Cerebellar nuclear complex (tissue), 1 donor: ENCODE measurements around the gene OGT.
"Not testable (repeated sequence)": the region's sequence is repeated elsewhere in the genome, so short reads cannot be mapped to it uniquely, and the experiment has no call there.

ENCODE experiments used
- DNase-seq, 2 experiments: peaks; one replicate each; lab custom pipeline; 2025; lab: John Stamatoyannopoulos, UW

Gene OGT

GRCh38 chrX:71586929-71587328 lies 54.0 kb downstream of the OGT start:
- no peak for DNase-seq

- not testable (repeated sequence) for DNase-seq
These were observed 60.3 kb downstream of the OGT start for GRCh38 chrX:71593210-71593609.

DNA sequence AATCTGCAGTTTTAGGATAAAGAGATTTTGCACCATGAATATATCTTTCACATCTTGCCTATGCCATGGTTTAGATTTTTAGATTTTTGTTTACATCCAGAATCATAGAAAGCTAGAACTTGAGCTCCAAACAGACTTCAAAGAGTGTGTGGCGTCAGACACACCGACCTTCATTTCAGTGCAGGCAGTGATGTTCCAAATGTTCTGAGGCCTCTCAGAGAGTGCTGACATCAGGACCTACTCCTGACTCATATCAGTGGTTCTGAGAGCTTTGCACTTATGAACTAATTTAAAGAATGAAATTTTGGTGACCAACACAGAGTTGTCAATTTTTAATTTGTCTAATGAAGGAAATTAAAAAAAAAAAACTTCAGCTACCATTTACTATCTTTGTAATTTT lies 67.1 kb downstream of the OGT start:
- DNase-seq, result no peak

DNA sequence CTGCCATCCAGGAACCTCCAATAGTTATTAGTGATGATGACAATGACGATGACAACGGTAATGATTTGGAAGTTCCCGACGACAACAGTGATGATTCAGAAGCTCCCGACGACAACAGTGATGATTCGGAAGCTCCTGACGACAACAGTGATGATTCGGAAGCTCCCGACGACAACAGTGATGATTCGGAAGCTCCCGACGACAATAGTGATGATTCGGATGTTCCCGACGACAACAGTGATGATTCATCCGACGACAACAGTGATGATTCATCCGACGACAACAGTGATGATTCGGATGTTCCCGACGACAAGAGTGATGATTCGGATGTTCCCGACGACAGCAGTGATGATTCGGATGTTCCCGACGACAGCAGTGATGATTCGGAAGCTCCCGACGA lies 70.7 kb downstream of the OGT start:
- DNase-seq, result no peak

DNA sequence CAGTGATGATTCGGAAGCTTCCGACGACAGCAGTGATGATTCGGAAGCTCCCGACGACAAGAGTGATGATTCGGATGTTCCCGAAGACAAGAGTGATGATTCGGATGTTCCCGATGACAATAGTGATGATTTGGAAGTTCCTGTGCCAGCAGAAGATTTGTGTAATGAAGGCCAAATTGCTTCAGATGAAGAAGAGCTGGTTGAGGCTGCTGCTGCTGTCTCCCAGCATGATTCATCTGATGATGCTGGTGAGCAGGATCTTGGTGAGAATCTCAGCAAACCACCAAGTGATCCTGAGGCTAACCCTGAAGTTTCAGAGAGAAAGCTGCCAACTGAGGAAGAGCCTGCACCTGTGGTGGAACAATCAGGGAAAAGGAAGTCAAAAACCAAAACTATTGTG lies 71.2 kb downstream of the OGT start:
- DNase-seq, result no peak

DNA sequence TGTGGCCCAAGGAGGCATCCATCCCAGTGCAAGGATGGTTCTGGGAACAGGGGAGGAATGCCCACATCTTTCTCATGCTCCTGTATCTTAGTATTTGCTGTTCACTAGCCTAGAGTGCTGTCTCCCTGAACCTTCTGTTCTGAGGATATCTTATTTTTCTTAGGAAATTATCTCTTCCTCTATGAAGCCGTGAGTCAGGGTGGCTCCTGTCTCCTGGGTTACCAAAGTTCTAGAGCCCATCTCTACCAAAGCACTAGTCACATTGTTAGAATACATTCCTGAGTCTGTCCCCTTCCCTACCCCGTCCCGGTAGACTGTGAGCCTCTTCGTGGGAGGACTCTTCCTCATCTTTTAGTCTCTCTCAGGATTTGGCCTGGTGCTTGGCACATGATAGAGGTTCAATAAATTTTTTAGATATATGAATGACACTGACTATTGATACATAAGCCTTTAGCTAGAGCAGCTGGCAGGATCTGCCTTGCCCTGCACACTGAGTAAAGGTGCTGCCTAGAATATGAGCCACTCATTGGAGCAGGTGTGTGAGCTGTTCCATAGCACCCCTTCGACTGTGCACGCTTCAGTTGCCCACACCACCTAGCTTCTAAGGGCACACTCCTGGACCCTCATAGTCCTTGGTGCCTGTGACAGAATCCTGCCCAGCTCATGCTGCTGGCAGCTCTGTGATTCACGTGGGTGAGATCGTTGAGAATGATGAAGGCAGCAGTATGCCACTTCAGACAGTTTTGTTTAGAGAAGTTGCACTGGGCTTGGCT lies 72.1 kb downstream of the OGT start:
- no peak for DNase-seq

- no peak for DNase-seq
These were observed 73.8 kb downstream of the OGT start for GRCh38 chrX:71606536-71607216.

GRCh38 chrX:71607488-71607887 lies 74.6 kb downstream of the OGT start:
- DNase-seq, result no peak

GRCh38 chrX:71609095-71609750 lies 76.3 kb downstream of the OGT start:
- DNase-seq, result no peak

DNA sequence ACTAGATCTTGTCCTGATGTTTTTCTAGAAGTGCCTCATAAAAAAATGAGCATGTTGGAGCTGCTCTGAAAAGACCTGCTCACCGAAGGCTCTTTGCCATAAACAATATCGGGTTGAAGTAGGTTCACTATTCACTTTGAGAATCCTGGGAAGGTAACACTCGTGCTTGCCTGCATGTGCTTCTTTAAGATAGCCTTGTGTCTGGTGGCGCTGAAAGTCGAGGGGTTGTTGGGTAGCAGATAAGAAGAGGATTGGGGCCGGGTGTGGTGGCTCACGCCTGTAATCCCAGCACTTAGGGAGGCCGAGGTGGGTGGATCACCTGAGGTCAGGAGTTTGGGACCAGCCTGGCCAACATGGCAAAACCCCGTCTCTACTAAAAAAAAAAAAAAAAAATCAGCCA lies 78.8 kb downstream of the OGT start:
- DNase-seq, result not testable (repeated sequence)

GRCh38 chrX:71612256-71612655 lies 79.4 kb downstream of the OGT start:
- no peak for DNase-seq

DNA sequence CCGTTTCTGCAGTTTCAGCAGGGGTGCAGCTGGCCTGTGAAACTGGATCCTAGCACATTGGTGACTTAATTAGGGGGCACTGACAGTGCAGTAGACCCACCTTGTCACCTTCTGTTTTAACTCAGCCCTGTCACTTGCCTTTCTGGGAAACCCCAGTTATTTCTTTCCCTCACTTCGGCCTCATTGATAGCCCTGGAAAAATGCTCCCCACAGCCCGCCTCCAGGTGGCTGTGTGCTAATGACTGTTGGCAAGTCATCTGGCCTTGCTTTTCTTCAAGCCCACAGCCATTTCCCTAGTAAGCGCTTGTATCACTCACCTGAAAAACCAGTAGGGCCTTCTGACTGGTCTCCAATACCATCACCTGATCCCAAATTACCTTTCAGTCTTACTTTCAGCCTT lies 82.2 kb downstream of the OGT start:
- no peak for DNase-seq

DNA sequence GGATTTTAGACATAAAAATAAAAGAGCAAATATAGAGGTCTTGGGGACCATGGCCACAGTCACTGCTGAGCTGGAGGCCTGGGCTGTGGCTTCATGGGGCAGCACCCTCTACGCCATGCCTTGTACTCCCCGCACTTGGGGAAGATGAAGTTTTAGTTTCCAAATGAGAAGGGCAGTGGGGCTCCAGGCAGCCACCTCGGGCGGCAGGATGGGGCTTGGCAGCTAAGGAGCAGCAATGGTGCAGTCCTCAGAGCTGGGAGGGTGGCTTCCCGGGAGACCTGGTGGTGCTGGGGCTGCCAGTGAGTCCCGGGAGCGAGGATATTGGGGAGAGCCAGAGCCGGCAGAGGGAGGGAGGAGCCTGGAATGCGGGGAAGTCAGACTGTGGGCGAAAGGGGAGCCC lies 83.0 kb downstream of the OGT start:
- no peak for DNase-seq

- DNase-seq, result no peak
These were observed 84.0 kb downstream of the OGT start for GRCh38 chrX:71616672-71617529.

DNA sequence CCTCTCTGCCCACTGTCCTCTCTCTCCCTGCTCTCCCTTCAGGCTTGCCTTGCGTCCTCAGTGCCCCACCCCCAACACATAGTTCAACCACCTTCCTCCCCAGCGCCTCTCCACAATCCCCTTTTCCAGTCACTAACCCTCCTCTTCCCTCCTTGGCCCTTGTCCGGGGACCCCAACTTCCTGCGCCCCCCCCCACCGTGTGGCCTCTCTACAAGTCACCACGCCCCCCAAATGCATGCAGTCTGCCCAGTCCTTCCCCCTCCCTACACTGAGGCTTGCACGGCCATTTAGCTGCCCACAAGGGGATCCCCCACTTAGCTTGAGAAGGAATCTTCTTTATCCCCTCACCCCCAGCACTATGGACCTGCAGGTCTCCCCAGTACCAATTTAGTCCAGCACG lies 84.8 kb downstream of the OGT start:
- DNase-seq, result no peak

DNA sequence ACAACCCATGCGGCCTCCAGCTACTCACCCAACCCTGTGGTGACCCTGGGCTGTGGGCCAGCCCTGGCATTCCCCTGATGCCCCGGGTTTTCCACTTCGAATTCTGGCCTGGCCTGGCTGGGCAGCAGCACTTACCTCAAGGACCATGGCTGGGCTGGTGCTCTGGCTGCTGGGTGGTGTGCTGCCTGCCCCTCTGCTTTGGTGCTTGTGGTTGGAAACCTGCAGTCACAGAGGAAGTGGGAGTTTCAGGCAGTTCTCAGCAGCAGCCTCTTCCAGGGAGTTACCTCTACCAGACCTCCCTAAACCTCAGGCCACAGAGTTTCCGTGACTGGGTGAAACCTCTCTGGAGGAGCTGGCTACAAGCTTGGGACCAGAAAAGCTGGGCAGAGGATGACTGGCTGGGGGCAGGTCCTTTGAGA lies 85.4 kb downstream of the OGT start, which contains the start of gene CXCR3:
Gene CXCR3, minus strand, starts transcription at position 209 of the 419 bp plus-strand sequence. Its CDS starts 62 bp downstream, at position 147.
- DNase-seq, result no peak

DNA sequence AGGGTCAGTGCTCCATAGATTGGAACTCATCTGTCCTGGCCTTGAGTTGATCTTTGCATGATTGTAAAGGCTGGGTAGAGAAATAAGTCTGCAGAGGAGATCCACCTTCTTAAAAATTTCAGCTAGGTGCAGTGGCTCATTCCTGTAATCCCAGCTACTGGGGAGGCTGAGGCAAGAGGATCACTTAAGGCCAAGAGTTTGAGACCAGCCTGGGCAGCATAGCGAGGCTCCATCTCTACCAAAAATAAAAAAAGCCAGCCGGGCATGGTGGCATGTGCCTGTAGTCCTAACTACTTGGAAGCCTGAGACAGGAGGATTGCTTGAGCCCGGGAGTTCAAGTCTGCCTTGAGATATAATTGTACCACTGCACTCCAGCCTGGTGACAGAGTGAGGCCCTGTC lies 85.9 kb downstream of the OGT start:
- DNase-seq, result no peak

GRCh38 chrX:71619193-71619592 lies 86.3 kb downstream of the OGT start:
- no peak for DNase-seq

DNA sequence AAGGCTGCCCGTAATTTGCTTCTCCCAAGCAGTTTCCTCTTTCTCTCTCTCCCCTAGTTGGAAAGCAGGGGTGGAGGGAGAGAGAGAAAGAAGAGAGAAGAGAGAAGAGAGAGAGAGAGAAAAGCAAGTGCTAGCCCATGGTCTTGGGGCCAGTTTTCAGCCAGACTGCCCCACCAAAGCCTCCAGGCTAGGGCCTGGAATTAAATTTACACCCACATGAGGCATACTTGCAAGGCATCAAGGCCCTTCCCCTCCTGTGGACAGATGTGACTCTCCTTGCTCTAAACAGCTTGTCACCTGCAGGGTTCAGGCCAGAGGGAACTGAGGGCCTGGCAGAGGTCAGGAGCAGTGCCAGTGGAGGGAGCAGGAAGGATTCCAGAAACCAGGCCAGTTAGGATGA lies 87.1 kb downstream of the OGT start:
- no peak for DNase-seq

DNA sequence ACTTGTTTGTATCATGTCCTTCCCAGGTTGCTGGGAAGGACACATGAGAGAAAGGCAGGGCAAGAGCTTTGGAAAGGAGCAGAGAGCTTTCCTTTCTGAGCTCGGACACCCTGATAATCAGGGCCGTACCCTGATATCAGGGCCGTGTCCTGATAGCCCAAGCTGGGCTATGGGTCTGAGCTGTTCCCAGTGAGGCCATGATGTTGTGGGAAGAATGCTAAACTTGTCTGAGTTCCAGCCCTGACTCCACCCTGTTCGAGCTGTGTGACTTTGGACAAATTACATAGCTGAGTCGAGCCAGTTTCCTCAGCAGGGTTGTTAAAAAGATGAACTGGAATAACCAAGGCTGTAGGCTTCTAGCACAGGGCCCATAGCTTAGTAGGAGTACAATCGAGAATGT lies 88.7 kb downstream of the OGT start:
- DNase-seq, result no peak

DNA sequence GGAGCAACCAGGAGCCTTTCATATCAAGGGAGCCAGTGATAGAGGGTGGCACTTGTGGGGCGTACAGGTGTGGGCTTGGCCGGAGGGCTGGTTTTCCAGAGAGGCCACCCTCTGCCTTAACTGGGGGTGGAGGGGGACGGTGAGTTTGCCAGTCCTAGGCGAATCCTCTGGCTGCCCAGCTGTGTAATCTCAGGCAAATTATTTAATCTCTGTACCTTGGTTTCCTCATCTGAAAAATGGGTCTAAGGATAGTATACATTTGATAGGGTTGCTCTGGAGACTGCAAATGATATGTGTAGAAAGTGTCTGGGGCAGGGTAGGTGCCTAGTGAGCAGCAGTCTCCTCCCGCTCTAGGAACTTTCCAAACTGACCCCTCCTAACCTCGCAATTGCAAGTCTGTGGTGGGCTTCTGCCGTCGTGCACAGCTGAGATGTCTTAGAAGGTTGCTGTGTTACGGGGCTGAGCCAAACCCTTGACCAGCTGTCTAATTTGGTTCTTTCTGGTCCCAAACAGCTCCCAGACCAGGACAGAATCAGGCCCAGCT lies 89.2 kb downstream of the OGT start:
- no peak for DNase-seq
